Endodermal cell (in vitro differentiated cells): ENCODE data around the gene KIF21B. TPM values are rescaled to one million over a fixed set of nuclear protein-coding genes. Genes with fewer than 3 reads are reported as not detected.

Experiments used
- DNase-seq: peaks from one replicate; pipeline ENCODE4 v3.0.0-alpha.2; 2017
- H3K27ac ChIP-seq: 2 replicates; pipeline ENCODE4 v1.5.1; 2013; ENCODE audit warnings: mild to moderate bottlenecking, low read depth, low read length, moderate library complexity
- H3K27me3 ChIP-seq: 2 replicates; pipeline ENCODE4 v1.6.1; 2013; ENCODE audit warnings: mild to moderate bottlenecking, low read length, moderate library complexity; ENCODE audit not compliant: insufficient read depth, control insufficient read depth, poor library complexity, severe bottlenecking
- H3K36me3 ChIP-seq: 2 replicates; pipeline ENCODE4 v1.7.0; 2013; ENCODE audit warnings: mild to moderate bottlenecking, low read length, moderate library complexity; ENCODE audit not compliant: control insufficient read depth, insufficient read depth
- H3K4me1 ChIP-seq: one replicate; pipeline ENCODE4 v1.7.0; 2013; ENCODE audit warnings: low read length; ENCODE audit not compliant: control insufficient read depth, insufficient read depth
- H3K4me3 ChIP-seq: 2 replicates; pipeline ENCODE4 v1.5.1; 2013; ENCODE audit warnings: mild to moderate bottlenecking, low read length, moderate library complexity
- H3K9ac ChIP-seq: 2 replicates; pipeline ENCODE4 v1.6.1; 2013; ENCODE audit warnings: mild to moderate bottlenecking, low read length, moderate library complexity; ENCODE audit not compliant: poor library complexity, severe bottlenecking; ENCODE audit errors: extremely low read depth
- H3K9me3 ChIP-seq: 2 replicates; pipeline ENCODE4 v1.6.1; 2013; ENCODE audit warnings: mild to moderate bottlenecking, low read length, moderate library complexity; ENCODE audit not compliant: control insufficient read depth
- H3K27ac Mint-ChIP-seq: 2 replicates; pipeline ENCODE4 v1.8.0; 2020; ENCODE audit warnings: mixed read lengths
- H3K27me3 Mint-ChIP-seq: 2 replicates; pipeline ENCODE4 v1.8.0; 2021; ENCODE audit warnings: mild to moderate bottlenecking, mixed read lengths; ENCODE audit not compliant: insufficient read depth
- H3K36me3 Mint-ChIP-seq: 2 replicates; pipeline ENCODE4 v1.8.0; 2020; ENCODE audit warnings: low read depth, mixed read lengths
- H3K4me1 Mint-ChIP-seq: 2 replicates; pipeline ENCODE4 v1.8.0; 2020; ENCODE audit warnings: mixed read lengths
- H3K4me3 Mint-ChIP-seq: 2 replicates; pipeline ENCODE4 v1.8.0; 2020; ENCODE audit warnings: mild to moderate bottlenecking, moderate library complexity, mixed read lengths
- H3K9me3 Mint-ChIP-seq: 2 replicates; pipeline ENCODE4 v1.8.0; 2020; ENCODE audit warnings: mild to moderate bottlenecking, mixed read lengths
- CTCF ChIP-seq: fragments of 200-600 bp; sonication (generic); conservative IDR thresholded peaks from 2 replicates; pipeline ENCODE4 v1.5.0; 2021; ENCODE audit warnings: antibody characterized with exemption, mild to moderate bottlenecking
- WGBS, 2 experiments: methylation state at CpG; one replicate each; pipeline versions ENCODE4 v1.1.5 to v1.1.7; 2013; ENCODE audit warnings: missing lambda C conversion rate in 2 of 2, mixed read lengths in 1 of 2; ENCODE audit not compliant: insufficient coverage in 1 of 2, insufficient read length in 1 of 2; 5-methylcytosine and 5-hydroxymethylcytosine counted together
- total RNA-seq, 2 donors: library from RNA; stranded (reverse); fragmentation: NEBNext Ultra II Directional in 1 of 2; extraction: Animal tissue kit (Norgen Biotek cat#: 25700) in 1 of 2; gene quantifications; 2 replicates in 1 of 2; 3 replicates in 1 of 2; pipeline ENCODE4 v1.2.1, GENCODE V29; 2021

Gene KIF21B
- total RNA-seq, 2 donors from 2014 or later = 8.8 to 14.7 TPM

GRCh38 chr1:200970771-200971427 is 52.6 kb downstream of the KIF21B start:
- peaks cover 3% of the 10 kb centered on the region for H3K4me1 Mint-ChIP-seq
- no peaks in the 10 kb centered on the region for H3K27me3 Mint-ChIP-seq
- 93 to 97% methylated on average over 14 of the region's 14 CpGs for whole genome bisulfite sequencing, 2 experiments

GRCh38 chr1:200969726-200970561 is 53.6 kb downstream of the KIF21B start:
- no peak overlapping the region for H3K27ac Mint-ChIP-seq
- no peaks in the 10 kb centered on the region for H3K9me3 ChIP-seq
- H3K27me3 ChIP-seq = no peaks in the 10 kb centered on the region
- no peak overlapping the region for H3K27ac ChIP-seq
- H3K27me3 Mint-ChIP-seq = no peaks in the 10 kb centered on the region
- no peaks in the 10 kb centered on the region for H3K36me3 Mint-ChIP-seq
- no peak overlapping the region for H3K9ac ChIP-seq
- no peaks in the 10 kb centered on the region for H3K4me1 ChIP-seq
- no peaks in the 10 kb centered on the region for H3K36me3 ChIP-seq
- 86 to 87% methylated on average over 5 to 11 of the region's 11 CpGs for WGBS, 2 experiments
- H3K4me1 Mint-ChIP-seq = peaks cover 3% of the 10 kb centered on the region
- no peak overlapping the region for H3K4me3 Mint-ChIP-seq
- peak; percentile 58 for DNase-seq
- no peaks in the 10 kb centered on the region for H3K9me3 Mint-ChIP-seq
- H3K4me3 ChIP-seq = no peak overlapping the region
- peak; percentile 46 for TF ChIP-seq CTCF

More at GRCh38 chr1:200970771-200971427, 52.6 kb downstream of the KIF21B start:
- Mint-ChIP-seq H3K9me3 (no peaks in the 10 kb centered on the region), H3K36me3 (no peaks in the 10 kb centered on the region), H3K27ac (no peak overlapping the region), H3K4me3 (no peak overlapping the region)
- Histone ChIP-seq H3K9ac (no peak overlapping the region), H3K9me3 (no peaks in the 10 kb centered on the region), H3K27ac (no peak overlapping the region), H3K36me3 (no peaks in the 10 kb centered on the region), H3K4me3 (no peak overlapping the region), H3K27me3 (no peaks in the 10 kb centered on the region), H3K4me1 (no peaks in the 10 kb centered on the region)
- no peak for TF ChIP-seq CTCF
- no peak for DNase-seq

GRCh38 chr1:200968469-200969410 is 54.8 kb downstream of the KIF21B start:
- H3K27me3 ChIP-seq = no peaks in the 10 kb centered on the region
- no peaks in the 10 kb centered on the region for H3K36me3 ChIP-seq
- H3K27ac ChIP-seq = no peak overlapping the region
- H3K9me3 ChIP-seq = no peaks in the 10 kb centered on the region
- H3K4me3 ChIP-seq = no peak overlapping the region
- DNase-seq = no peak
- WGBS, 2 experiments = 90 to 94% methylated on average over 8 to 13 of the region's 13 CpGs
- H3K4me1 ChIP-seq = no peaks in the 10 kb centered on the region
- TF ChIP-seq CTCF = no peak
- no peak overlapping the region for H3K9ac ChIP-seq
- H3K9me3 Mint-ChIP-seq = no peaks in the 10 kb centered on the region
- H3K36me3 Mint-ChIP-seq = no peaks in the 10 kb centered on the region
- H3K27ac Mint-ChIP-seq = peak overlapping the region; percentile 35
- H3K27me3 Mint-ChIP-seq = no peaks in the 10 kb centered on the region
- peaks cover 7% of the 10 kb centered on the region for H3K4me1 Mint-ChIP-seq
- no peak overlapping the region for H3K4me3 Mint-ChIP-seq
